Transverse colon (tissue), 4 donors: ENCODE measurements around the gene ZNHIT6.

Experiments used
- EP300 ChIP-seq: sonication (generic); formaldehyde crosslinking; IDR thresholded peaks from one replicate; pipeline ENCODE4 v1.6.1; 2017; ENCODE audit warnings: antibody characterized with exemption, low read depth
- POLR2A ChIP-seq: fragments of 450-650 bp; IDR thresholded peaks from one replicate; pipeline ENCODE4 v1.6.1; 2016; ENCODE audit warnings: antibody characterized with exemption, mild to moderate bottlenecking, moderate library complexity
- POLR2AphosphoS5 ChIP-seq, 3 donors: sonication (generic); formaldehyde crosslinking; IDR thresholded peaks; one replicate each; pipeline ENCODE4 v1.6.1; 2016; ENCODE audit warnings: antibody characterized with exemption in 3 of 3
- TF ChIP-seq, protein P1 (sequence below), 5 experiments: fragments of 200-600 bp in 3 of 5; fragments of 450-650 bp in 2 of 5; sonication (generic) in 3 of 5; IDR thresholded peaks; 1 replicate in 2 of 5; 2 replicates in 3 of 5; pipeline ENCODE4 v1.5.1; 2016 to 2017; ENCODE audit warnings: antibody characterized with exemption in 5 of 5, inconsistent platforms in 3 of 5, mild to moderate bottlenecking in 2 of 5, moderate library complexity in 1 of 5

DNA sequence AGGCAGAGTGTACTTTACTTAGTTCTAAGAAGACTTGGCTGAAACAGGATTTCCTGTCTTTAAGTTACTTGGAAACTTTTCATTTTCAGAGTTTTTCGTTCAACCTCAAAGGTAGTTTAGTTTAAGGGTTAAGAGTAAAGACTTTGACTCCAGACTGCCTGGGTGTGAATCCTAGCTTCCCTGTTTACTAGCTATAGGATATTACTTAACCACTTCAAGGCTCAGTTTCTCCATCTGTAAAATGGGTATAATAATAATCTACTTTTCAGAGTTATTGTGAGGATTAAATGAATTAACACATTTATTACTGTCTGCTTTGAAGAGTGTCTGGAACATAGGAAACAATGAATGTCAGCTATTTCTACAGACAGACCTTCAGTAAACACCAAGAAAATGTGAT is 30.0 kb downstream of the ZNHIT6 start:
- TF ChIP-seq, protein P1, sequence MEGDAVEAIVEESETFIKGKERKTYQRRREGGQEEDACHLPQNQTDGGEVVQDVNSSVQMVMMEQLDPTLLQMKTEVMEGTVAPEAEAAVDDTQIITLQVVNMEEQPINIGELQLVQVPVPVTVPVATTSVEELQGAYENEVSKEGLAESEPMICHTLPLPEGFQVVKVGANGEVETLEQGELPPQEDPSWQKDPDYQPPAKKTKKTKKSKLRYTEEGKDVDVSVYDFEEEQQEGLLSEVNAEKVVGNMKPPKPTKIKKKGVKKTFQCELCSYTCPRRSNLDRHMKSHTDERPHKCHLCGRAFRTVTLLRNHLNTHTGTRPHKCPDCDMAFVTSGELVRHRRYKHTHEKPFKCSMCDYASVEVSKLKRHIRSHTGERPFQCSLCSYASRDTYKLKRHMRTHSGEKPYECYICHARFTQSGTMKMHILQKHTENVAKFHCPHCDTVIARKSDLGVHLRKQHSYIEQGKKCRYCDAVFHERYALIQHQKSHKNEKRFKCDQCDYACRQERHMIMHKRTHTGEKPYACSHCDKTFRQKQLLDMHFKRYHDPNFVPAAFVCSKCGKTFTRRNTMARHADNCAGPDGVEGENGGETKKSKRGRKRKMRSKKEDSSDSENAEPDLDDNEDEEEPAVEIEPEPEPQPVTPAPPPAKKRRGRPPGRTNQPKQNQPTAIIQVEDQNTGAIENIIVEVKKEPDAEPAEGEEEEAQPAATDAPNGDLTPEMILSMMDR (IDR thresholded peaks at IDR 0.05), result no peak
- TF ChIP-seq POLR2AphosphoS5 (IDR thresholded peaks at IDR 0.05), result no peak
- TF ChIP-seq EP300, result no peak
- TF ChIP-seq POLR2A, result no peak
